WTC11 (cell line): ENCODE measurements around the gene FAM221B. TPM values are rescaled to one million over a fixed set of nuclear protein-coding genes. Genes with fewer than 3 reads are reported as not detected.

Experiments used
- ATAC-seq: fragments of 200-7000 bp; cut with Tn5 transposase; 2 replicates; pipeline ENCODE4 v1.10.0; 2021; ENCODE audit warnings: mild to moderate bottlenecking, moderate library complexity
- CTCF ChIA-PET: fragments of 300-600 bp; sonication (Branson Sonifier 250); formaldehyde crosslinking; loops from one replicate; lab custom pipeline; 2021; ENCODE audit warnings: antibody characterized with exemption; lab: Charles Lee
- POLR2A ChIA-PET: fragments of 350-600 bp; sonication (Branson Sonifier 250); formaldehyde crosslinking; loops from one replicate; lab custom pipeline; 2021; ENCODE audit warnings: antibody characterized with exemption; lab: Charles Lee
- DNase-seq: peaks from one replicate; pipeline ENCODE4 v3.0.0; 2021; ENCODE audit warnings: low spot score
- H3K27ac Mint-ChIP-seq: 2 replicates; pipeline ENCODE4 v1.8.0; 2021; ENCODE audit warnings: mixed read lengths
- H3K27me3 Mint-ChIP-seq: 2 replicates; pipeline ENCODE4 v1.8.0; 2021; ENCODE audit warnings: low read depth, mild to moderate bottlenecking, moderate library complexity, mixed read lengths
- H3K36me3 Mint-ChIP-seq: 2 replicates; pipeline ENCODE4 v1.8.0; 2021; ENCODE audit warnings: mixed read lengths
- H3K4me1 Mint-ChIP-seq: 2 replicates; pipeline ENCODE4 v1.8.0; 2022; ENCODE audit warnings: mixed read lengths
- H3K4me3 Mint-ChIP-seq: 2 replicates; pipeline ENCODE4 v1.8.0; 2021; ENCODE audit warnings: mild to moderate bottlenecking, moderate library complexity, mixed read lengths
- H3K9me3 Mint-ChIP-seq: 2 replicates; pipeline ENCODE4 v1.8.0; 2021; ENCODE audit warnings: mixed read lengths
- EMX1 ChIP-seq: fragments of 250-450 bp; sonication (Bioruptor Pico); IDR thresholded peaks from 2 replicates; pipeline ENCODE4 v1.8.0; 2021; ENCODE audit warnings: mild to moderate bottlenecking
- ETV6 ChIP-seq: sonication (generic); formaldehyde crosslinking; IDR thresholded peaks from 2 replicates; pipeline ENCODE4 v1.8.1; 2022; ENCODE audit warnings: mild to moderate bottlenecking, missing genetic modification reagents
- FOXP1 ChIP-seq: sonication (generic); formaldehyde crosslinking; IDR thresholded peaks from 2 replicates; pipeline ENCODE4 v1.8.0; 2022; ENCODE audit warnings: missing genetic modification reagents, mild to moderate bottlenecking, moderate library complexity, borderline replicate concordance
- GABPB1 ChIP-seq: sonication (generic); formaldehyde crosslinking; IDR thresholded peaks from 2 replicates; pipeline ENCODE4 v1.8.1; 2023; ENCODE audit warnings: mild to moderate bottlenecking, missing genetic modification reagents
- JAZF1 ChIP-seq: fragments of 250-450 bp; sonication (Bioruptor Pico); IDR thresholded peaks from 2 replicates; pipeline ENCODE4 v1.9.0; 2021; ENCODE audit warnings: moderate library complexity, mild to moderate bottlenecking, inconsistent platforms
- KAT7 ChIP-seq: sonication (generic); formaldehyde crosslinking; IDR thresholded peaks from 2 replicates; pipeline ENCODE4 v1.8.1; 2023; ENCODE audit warnings: missing genetic modification reagents, mild to moderate bottlenecking, borderline replicate concordance
- MYBL2 ChIP-seq: sonication (generic); formaldehyde crosslinking; IDR thresholded peaks from 2 replicates; pipeline ENCODE4 v1.8.1; 2023; ENCODE audit warnings: mild to moderate bottlenecking, moderate library complexity, missing genetic modification reagents
- RELA ChIP-seq: sonication (generic); formaldehyde crosslinking; IDR thresholded peaks from 2 replicates; pipeline ENCODE4 v1.8.1; 2022; ENCODE audit warnings: missing genetic modification reagents, mild to moderate bottlenecking, borderline replicate concordance
- RORB ChIP-seq: fragments of 250-450 bp; sonication (Bioruptor Pico); IDR thresholded peaks from 2 replicates; pipeline ENCODE4 v1.9.0; 2021; ENCODE audit warnings: mild to moderate bottlenecking
- TEAD1 ChIP-seq: sonication (generic); formaldehyde crosslinking; IDR thresholded peaks from 2 replicates; pipeline ENCODE4 v1.8.0; 2022; ENCODE audit warnings: mild to moderate bottlenecking, missing genetic modification reagents
- TP53 ChIP-seq: sonication (generic); formaldehyde crosslinking; IDR thresholded peaks from 2 replicates; pipeline ENCODE4 v1.8.1; 2023; ENCODE audit warnings: mild to moderate bottlenecking, missing genetic modification reagents
- ZBTB21 ChIP-seq: sonication (generic); formaldehyde crosslinking; IDR thresholded peaks from 2 replicates; pipeline ENCODE4 v1.8.1; 2023; ENCODE audit warnings: mild to moderate bottlenecking, missing genetic modification reagents, borderline replicate concordance
- ZNF317 ChIP-seq: sonication (generic); formaldehyde crosslinking; IDR thresholded peaks from 2 replicates; pipeline ENCODE4 v1.8.1; 2023; ENCODE audit warnings: low read depth, mild to moderate bottlenecking, moderate library complexity, missing genetic modification reagents, borderline replicate concordance
- ZNF423 ChIP-seq: fragments of 250-450 bp; sonication (Bioruptor Pico); IDR thresholded peaks from 2 replicates; pipeline ENCODE4 v2.1.2; 2022; ENCODE audit warnings: mild to moderate bottlenecking, moderate library complexity
- total RNA-seq: library from RNA; stranded (reverse); gene quantifications from 3 replicates; pipeline ENCODE4 v1.2.3, GENCODE V29; 2021
- TF ChIP-seq, protein P1 (sequence below): sonication (generic); formaldehyde crosslinking; IDR thresholded peaks from 2 replicates; pipeline ENCODE4 v1.8.1; 2022; ENCODE audit warnings: low read depth, missing genetic modification reagents, borderline replicate concordance
- TF ChIP-seq, protein P2 (sequence below): sonication (generic); formaldehyde crosslinking; IDR thresholded peaks from 2 replicates; pipeline ENCODE4 v1.8.1; 2023; ENCODE audit warnings: mild to moderate bottlenecking, missing genetic modification reagents, borderline replicate concordance
- TF ChIP-seq, protein P3 (sequence below): sonication (generic); formaldehyde crosslinking; IDR thresholded peaks from 2 replicates; pipeline ENCODE4 v1.8.0; 2022; ENCODE audit warnings: mild to moderate bottlenecking, missing genetic modification reagents
- TF ChIP-seq, protein P4 (sequence below): sonication (generic); formaldehyde crosslinking; IDR thresholded peaks from 2 replicates; pipeline ENCODE4 v1.8.1; 2023; ENCODE audit warnings: mild to moderate bottlenecking, missing genetic modification reagents
- TF ChIP-seq, protein P5 (sequence below): sonication (generic); formaldehyde crosslinking; IDR thresholded peaks from 2 replicates; pipeline ENCODE4 v1.8.1; 2023; ENCODE audit warnings: mild to moderate bottlenecking, moderate library complexity, missing genetic modification reagents
- TF ChIP-seq, protein P6 (sequence below): sonication (generic); formaldehyde crosslinking; IDR thresholded peaks from 2 replicates; pipeline ENCODE4 v1.8.1; 2022; ENCODE audit warnings: missing genetic modification reagents, borderline replicate concordance

Gene FAM221B
- total RNA-seq, 1 experiment from 2014 or later = 0.11 TPM

DNA sequence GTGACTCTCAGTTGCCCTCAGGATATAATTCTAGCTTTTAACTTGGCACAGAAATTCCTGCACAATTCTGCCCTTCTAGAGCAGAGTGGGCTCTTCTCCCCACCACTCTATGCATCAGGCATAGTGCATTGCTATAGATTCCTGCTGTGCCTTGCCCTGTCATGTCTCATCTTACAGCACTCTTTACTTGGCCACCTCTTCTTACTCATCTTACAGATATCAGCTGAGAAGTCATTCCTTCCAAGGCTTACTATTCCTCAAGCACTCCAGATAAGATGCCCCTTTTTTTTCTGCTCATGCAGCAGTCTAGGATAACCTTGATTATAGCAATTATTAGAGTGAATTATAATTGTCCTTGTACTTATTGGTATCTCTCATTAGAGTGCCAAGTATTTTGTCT lies 5.6 kb downstream of the FAM221B start:
- Mint-ChIP-seq H3K27ac (no peak overlapping the region), H3K9me3 (no peaks in the 10 kb centered on the region), H3K4me3 (no peak overlapping the region)
- no peak for ATAC-seq
- no peak for DNase-seq
- TF ChIP-seq ZNF317 (no peak), ZNF423 (CRISPR knock-in tag) (no peak), RORB (CRISPR knock-in tag) (no peak), JAZF1 (CRISPR knock-in tag) (no peak), GABPB1 (no peak), KAT7 (CRISPR knock-in tag) (no peak), FOXP1 (CRISPR knock-in tag) (no peak), RELA (no peak), EMX1 (no peak), TEAD1 (CRISPR knock-in tag) (no peak), ZBTB21 (no peak), MYBL2 (no peak), ETV6 (CRISPR knock-in tag) (no peak), TP53 (CRISPR knock-in tag) (no peak)
- TF ChIP-seq, protein P1, sequence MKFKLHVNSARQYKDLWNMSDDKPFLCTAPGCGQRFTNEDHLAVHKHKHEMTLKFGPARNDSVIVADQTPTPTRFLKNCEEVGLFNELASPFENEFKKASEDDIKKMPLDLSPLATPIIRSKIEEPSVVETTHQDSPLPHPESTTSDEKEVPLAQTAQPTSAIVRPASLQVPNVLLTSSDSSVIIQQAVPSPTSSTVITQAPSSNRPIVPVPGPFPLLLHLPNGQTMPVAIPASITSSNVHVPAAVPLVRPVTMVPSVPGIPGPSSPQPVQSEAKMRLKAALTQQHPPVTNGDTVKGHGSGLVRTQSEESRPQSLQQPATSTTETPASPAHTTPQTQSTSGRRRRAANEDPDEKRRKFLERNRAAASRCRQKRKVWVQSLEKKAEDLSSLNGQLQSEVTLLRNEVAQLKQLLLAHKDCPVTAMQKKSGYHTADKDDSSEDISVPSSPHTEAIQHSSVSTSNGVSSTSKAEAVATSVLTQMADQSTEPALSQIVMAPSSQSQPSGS (CRISPR knock-in tag) = no peak
- TF ChIP-seq, protein P2, sequence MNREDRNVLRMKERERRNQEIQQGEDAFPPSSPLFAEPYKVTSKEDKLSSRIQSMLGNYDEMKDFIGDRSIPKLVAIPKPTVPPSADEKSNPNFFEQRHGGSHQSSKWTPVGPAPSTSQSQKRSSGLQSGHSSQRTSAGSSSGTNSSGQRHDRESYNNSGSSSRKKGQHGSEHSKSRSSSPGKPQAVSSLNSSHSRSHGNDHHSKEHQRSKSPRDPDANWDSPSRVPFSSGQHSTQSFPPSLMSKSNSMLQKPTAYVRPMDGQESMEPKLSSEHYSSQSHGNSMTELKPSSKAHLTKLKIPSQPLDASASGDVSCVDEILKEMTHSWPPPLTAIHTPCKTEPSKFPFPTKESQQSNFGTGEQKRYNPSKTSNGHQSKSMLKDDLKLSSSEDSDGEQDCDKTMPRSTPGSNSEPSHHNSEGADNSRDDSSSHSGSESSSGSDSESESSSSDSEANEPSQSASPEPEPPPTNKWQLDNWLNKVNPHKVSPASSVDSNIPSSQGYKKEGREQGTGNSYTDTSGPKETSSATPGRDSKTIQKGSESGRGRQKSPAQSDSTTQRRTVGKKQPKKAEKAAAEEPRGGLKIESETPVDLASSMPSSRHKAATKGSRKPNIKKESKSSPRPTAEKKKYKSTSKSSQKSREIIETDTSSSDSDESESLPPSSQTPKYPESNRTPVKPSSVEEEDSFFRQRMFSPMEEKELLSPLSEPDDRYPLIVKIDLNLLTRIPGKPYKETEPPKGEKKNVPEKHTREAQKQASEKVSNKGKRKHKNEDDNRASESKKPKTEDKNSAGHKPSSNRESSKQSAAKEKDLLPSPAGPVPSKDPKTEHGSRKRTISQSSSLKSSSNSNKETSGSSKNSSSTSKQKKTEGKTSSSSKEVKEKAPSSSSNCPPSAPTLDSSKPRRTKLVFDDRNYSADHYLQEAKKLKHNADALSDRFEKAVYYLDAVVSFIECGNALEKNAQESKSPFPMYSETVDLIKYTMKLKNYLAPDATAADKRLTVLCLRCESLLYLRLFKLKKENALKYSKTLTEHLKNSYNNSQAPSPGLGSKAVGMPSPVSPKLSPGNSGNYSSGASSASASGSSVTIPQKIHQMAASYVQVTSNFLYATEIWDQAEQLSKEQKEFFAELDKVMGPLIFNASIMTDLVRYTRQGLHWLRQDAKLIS = no peak
- TF ChIP-seq, protein P3, sequence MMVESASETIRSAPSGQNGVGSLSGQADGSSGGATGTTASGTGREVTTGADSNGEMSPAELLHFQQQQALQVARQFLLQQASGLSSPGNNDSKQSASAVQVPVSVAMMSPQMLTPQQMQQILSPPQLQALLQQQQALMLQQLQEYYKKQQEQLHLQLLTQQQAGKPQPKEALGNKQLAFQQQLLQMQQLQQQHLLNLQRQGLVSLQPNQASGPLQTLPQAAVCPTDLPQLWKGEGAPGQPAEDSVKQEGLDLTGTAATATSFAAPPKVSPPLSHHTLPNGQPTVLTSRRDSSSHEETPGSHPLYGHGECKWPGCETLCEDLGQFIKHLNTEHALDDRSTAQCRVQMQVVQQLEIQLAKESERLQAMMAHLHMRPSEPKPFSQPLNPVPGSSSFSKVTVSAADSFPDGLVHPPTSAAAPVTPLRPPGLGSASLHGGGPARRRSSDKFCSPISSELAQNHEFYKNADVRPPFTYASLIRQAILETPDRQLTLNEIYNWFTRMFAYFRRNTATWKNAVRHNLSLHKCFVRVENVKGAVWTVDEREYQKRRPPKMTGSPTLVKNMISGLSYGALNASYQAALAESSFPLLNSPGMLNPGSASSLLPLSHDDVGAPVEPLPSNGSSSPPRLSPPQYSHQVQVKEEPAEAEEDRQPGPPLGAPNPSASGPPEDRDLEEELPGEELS (CRISPR knock-in tag) = no peak
- TF ChIP-seq, protein P4, sequence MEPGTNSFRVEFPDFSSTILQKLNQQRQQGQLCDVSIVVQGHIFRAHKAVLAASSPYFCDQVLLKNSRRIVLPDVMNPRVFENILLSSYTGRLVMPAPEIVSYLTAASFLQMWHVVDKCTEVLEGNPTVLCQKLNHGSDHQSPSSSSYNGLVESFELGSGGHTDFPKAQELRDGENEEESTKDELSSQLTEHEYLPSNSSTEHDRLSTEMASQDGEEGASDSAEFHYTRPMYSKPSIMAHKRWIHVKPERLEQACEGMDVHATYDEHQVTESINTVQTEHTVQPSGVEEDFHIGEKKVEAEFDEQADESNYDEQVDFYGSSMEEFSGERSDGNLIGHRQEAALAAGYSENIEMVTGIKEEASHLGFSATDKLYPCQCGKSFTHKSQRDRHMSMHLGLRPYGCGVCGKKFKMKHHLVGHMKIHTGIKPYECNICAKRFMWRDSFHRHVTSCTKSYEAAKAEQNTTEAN (CRISPR knock-in tag) = no peak
- TF ChIP-seq, protein P5, sequence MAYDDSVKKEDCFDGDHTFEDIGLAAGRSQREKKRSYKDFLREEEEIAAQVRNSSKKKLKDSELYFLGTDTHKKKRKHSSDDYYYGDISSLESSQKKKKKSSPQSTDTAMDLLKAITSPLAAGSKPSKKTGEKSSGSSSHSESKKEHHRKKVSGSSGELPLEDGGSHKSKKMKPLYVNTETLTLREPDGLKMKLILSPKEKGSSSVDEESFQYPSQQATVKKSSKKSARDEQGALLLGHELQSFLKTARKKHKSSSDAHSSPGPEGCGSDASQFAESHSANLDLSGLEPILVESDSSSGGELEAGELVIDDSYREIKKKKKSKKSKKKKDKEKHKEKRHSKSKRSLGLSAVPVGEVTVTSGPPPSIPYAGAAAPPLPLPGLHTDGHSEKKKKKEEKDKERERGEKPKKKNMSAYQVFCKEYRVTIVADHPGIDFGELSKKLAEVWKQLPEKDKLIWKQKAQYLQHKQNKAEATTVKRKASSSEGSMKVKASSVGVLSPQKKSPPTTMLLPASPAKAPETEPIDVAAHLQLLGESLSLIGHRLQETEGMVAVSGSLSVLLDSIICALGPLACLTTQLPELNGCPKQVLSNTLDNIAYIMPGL (CRISPR knock-in tag) = no peak
- TF ChIP-seq, protein P6, sequence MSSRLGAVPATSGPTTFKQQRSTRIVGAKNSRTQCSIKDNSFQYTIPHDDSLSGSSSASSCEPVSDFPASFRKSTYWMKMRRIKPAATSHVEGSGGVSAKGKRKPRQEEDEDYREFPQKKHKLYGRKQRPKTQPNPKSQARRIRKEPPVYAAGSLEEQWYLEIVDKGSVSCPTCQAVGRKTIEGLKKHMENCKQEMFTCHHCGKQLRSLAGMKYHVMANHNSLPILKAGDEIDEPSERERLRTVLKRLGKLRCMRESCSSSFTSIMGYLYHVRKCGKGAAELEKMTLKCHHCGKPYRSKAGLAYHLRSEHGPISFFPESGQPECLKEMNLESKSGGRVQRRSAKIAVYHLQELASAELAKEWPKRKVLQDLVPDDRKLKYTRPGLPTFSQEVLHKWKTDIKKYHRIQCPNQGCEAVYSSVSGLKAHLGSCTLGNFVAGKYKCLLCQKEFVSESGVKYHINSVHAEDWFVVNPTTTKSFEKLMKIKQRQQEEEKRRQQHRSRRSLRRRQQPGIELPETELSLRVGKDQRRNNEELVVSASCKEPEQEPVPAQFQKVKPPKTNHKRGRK = no peak
- TF ChIP-seq, all 79 proteins: peak for 0
- ChIA-PET POLR2A (no interaction called here), CTCF (interaction anchor here (1.0 to 4.8 kb wide), 2 partner anchors 17 to 33 kb away, joined by 3 to 79 read pairs; no protein-coding TSS in a partner anchor)
- H3K36me3 Mint-ChIP-seq = no peaks in the 10 kb centered on the region
- peaks cover 21% of the 10 kb centered on the region for H3K4me1 Mint-ChIP-seq
- H3K27me3 Mint-ChIP-seq = peaks cover 2% of the 10 kb centered on the region; the same call in 1 of the 2 replicates
